ENCODE data around the gene PIGZ. TPM values are rescaled to one million over a fixed set of nuclear protein-coding genes. Genes with fewer than 3 reads are reported as not detected.

PIGZ gene
- total and polyA plus RNA-seq, 12 donors: 2.2 to 7.7 (median 6.0) TPM

- Histone ChIP-seq H3K4me1 (peaks cover 5 to 18% (median 11%) of the 10 kb centered on the region in 9 donors), H3K27me3 (no peaks in the 10 kb centered on the region), H3K4me3 (peak overlapping the region in 1 of 10 donors; percentile 99), H3K27ac (no peak overlapping the region), H3K36me3 (peaks cover 0 to 12% (median 0%) of the 10 kb centered on the region in 9 donors), H3K9me3 (no peaks in the 10 kb centered on the region)
- ATAC-seq (no peak), DNase-seq (no peak)
- 67 to 74% methylated on average over 47 of the region's 47 CpGs for WGBS, 2 donors
- intact Hi-C loops (cut with DNase I): loop anchor here in 4 of 10 donors (5.0 to 10.0 kb wide), 3 partner anchors 122 to 422 kb away; no protein-coding TSS in a partner anchor
- no peak for TF ChIP-seq CTCF (IDR thresholded peaks at IDR 0.05)
Observed at GRCh38 chr3:196966526-196967401, 1.9 kb downstream of the PIGZ start.

GRCh38 chr3:196965804-196966173 lies 2.8 kb downstream of the PIGZ start:
- Histone ChIP-seq H3K27me3 (no peaks in the 10 kb centered on the region), H3K9me3 (no peaks in the 10 kb centered on the region), H3K36me3 (peaks cover 0 to 12% (median 0%) of the 10 kb centered on the region in 9 donors), H3K4me1 (peaks cover 5 to 18% (median 11%) of the 10 kb centered on the region in 9 donors), H3K27ac (no peak overlapping the region), H3K4me3 (no peak overlapping the region)
- intact Hi-C loops (cut with DNase I): loop anchor here in 4 of 10 donors (5.0 to 10.0 kb wide), 3 partner anchors 121 to 421 kb away; no protein-coding TSS in a partner anchor
- TF ChIP-seq CTCF (IDR thresholded peaks at IDR 0.05): no peak
- 89 to 93% methylated on average over 10 of the region's 10 CpGs for WGBS, 2 donors
- ATAC-seq (no peak), DNase-seq (no peak)

- 87 to 93% methylated on average over 11 of the region's 11 CpGs for WGBS, 2 donors
- no peaks in the 10 kb centered on the region for H3K27me3 ChIP-seq
- peaks cover 5 to 18% (median 11%) of the 10 kb centered on the region in 9 donors for H3K4me1 ChIP-seq
- H3K9me3 ChIP-seq: no peaks in the 10 kb centered on the region
- intact Hi-C loops (cut with DNase I): loop anchor here in 4 of 10 donors (5.0 to 10.0 kb wide), 3 partner anchors 120 to 420 kb away; no protein-coding TSS in a partner anchor
- TF ChIP-seq CTCF (IDR thresholded peaks at IDR 0.05): no peak
- no peak for DNase-seq
- H3K27ac ChIP-seq: no peak overlapping the region
- ATAC-seq: no peak
- no peak overlapping the region for H3K4me3 ChIP-seq
- peaks cover 0 to 12% (median 0%) of the 10 kb centered on the region in 9 donors for H3K36me3 ChIP-seq
Observed at GRCh38 chr3:196965112-196965803, 3.4 kb downstream of the PIGZ start.

GRCh38 chr3:196963631-196963953 lies 5.0 kb downstream of the PIGZ start:
- 82 to 84% methylated on average over 2 of the region's 2 CpGs for WGBS, 2 donors
- no peak for DNase-seq

More at GRCh38 chr3:196963631-196963953, 5.0 kb downstream of the PIGZ start:
- no peak overlapping the region for H3K4me3 ChIP-seq
- H3K4me1 ChIP-seq: peaks cover 5 to 14% (median 8%) of the 10 kb centered on the region in 9 donors
- ATAC-seq: no peak
- H3K36me3 ChIP-seq: peaks cover 0 to 12% (median 0%) of the 10 kb centered on the region in 9 donors
- H3K27ac ChIP-seq: no peak overlapping the region
- H3K9me3 ChIP-seq: no peaks in the 10 kb centered on the region
- intact Hi-C loops (cut with DNase I): loop anchor here in 2 of 10 donors (10.0 kb wide), 2 partner anchors 119 to 419 kb away; no protein-coding TSS in a partner anchor
- H3K27me3 ChIP-seq: no peaks in the 10 kb centered on the region
- TF ChIP-seq CTCF (IDR thresholded peaks at IDR 0.05): no peak

Data from heart right ventricle (tissue), 16 donors.